ENCODE results near the gene DNER.

DNER gene

GRCh38 chr2:229654437-229654836, 59.9 kb downstream of the DNER start:
- no peaks in the 10 kb centered on the region for H3F3A ChIP-seq (ENCODE audit: insufficient read depth, low read length)
- no peak overlapping the region for H3K4me2 ChIP-seq (ENCODE audit: low read length)
- no peak overlapping the region for H3K27ac ChIP-seq (ENCODE audit: low read depth, low read length, poor library complexity, severe bottlenecking)
- H3K4me3 ChIP-seq (ENCODE audit: low read depth, low read length, poor library complexity, severe bottlenecking): no peak overlapping the region
- no peaks in the 10 kb centered on the region for H3K4me1 ChIP-seq (ENCODE audit: insufficient read depth, low read length, severe bottlenecking)
- no peaks in the 10 kb centered on the region for H3K9me3 ChIP-seq (ENCODE audit: low read length)
- no peak for TF ChIP-seq CTCF (IDR thresholded peaks at IDR 0.05; ENCODE audit: low read length)
- TF ChIP-seq EZH2 (IDR thresholded peaks at IDR 0.05; ENCODE audit: borderline replicate concordance, low read length): no peak
- H3K9me2 ChIP-seq (ENCODE audit: low read depth, low read length): no peaks in the 10 kb centered on the region
- no peak overlapping the region for H3K9ac ChIP-seq (ENCODE audit: low read length)
- no peaks in the 10 kb centered on the region for H3K27me3 ChIP-seq (ENCODE audit: insufficient read depth, low read length)
- H2AFZ ChIP-seq (ENCODE audit: low read length): no peak overlapping the region
- H3K36me3 ChIP-seq (ENCODE audit: insufficient read depth, low read length): no peaks in the 10 kb centered on the region
- no peaks in the 10 kb centered on the region for H4K20me1 ChIP-seq (ENCODE audit: insufficient read depth, low read length)
- no peaks in the 10 kb centered on the region for H3K79me2 ChIP-seq (ENCODE audit: insufficient read depth, low read length)

- no peaks in the 10 kb centered on the region for H3K36me3 ChIP-seq (ENCODE audit: insufficient read depth, low read length)
- no peaks in the 10 kb centered on the region for H4K20me1 ChIP-seq (ENCODE audit: insufficient read depth, low read length)
- no peak for TF ChIP-seq EZH2 (IDR thresholded peaks at IDR 0.05; ENCODE audit: borderline replicate concordance, low read length)
- TF ChIP-seq CTCF (IDR thresholded peaks at IDR 0.05; ENCODE audit: low read length): no peak
- H3K9me2 ChIP-seq (ENCODE audit: low read depth, low read length): no peaks in the 10 kb centered on the region
- H3K27me3 ChIP-seq (ENCODE audit: insufficient read depth, low read length): no peaks in the 10 kb centered on the region
- no peak overlapping the region for H3K4me3 ChIP-seq (ENCODE audit: low read depth, low read length, poor library complexity, severe bottlenecking)
- H3F3A ChIP-seq (ENCODE audit: insufficient read depth, low read length): no peaks in the 10 kb centered on the region
- no peak overlapping the region for H3K27ac ChIP-seq (ENCODE audit: low read depth, low read length, poor library complexity, severe bottlenecking)
- no peak overlapping the region for H3K9ac ChIP-seq (ENCODE audit: low read length)
- H3K4me2 ChIP-seq (ENCODE audit: low read length): no peak overlapping the region
- H3K9me3 ChIP-seq (ENCODE audit: low read length): no peaks in the 10 kb centered on the region
- no peaks in the 10 kb centered on the region for H3K79me2 ChIP-seq (ENCODE audit: insufficient read depth, low read length)
- H2AFZ ChIP-seq (ENCODE audit: low read length): no peak overlapping the region
- H3K4me1 ChIP-seq (ENCODE audit: insufficient read depth, low read length, severe bottlenecking): no peaks in the 10 kb centered on the region
Measured at GRCh38 chr2:229653531-229653930, 60.8 kb downstream of the DNER start.

- no peaks in the 10 kb centered on the region for H3K9me2 ChIP-seq (ENCODE audit: low read depth, low read length)
- H3K4me2 ChIP-seq (ENCODE audit: low read length): no peak overlapping the region
- no peaks in the 10 kb centered on the region for H3K4me1 ChIP-seq (ENCODE audit: insufficient read depth, low read length, severe bottlenecking)
- no peaks in the 10 kb centered on the region for H3K36me3 ChIP-seq (ENCODE audit: insufficient read depth, low read length)
- no peaks in the 10 kb centered on the region for H3K27me3 ChIP-seq (ENCODE audit: insufficient read depth, low read length)
- H4K20me1 ChIP-seq (ENCODE audit: insufficient read depth, low read length): no peaks in the 10 kb centered on the region
- no peaks in the 10 kb centered on the region for H3K9me3 ChIP-seq (ENCODE audit: low read length)
- TF ChIP-seq CTCF (IDR thresholded peaks at IDR 0.05; ENCODE audit: low read length) (no peak), EZH2 (IDR thresholded peaks at IDR 0.05; ENCODE audit: borderline replicate concordance, low read length) (no peak)
- H3F3A ChIP-seq (ENCODE audit: insufficient read depth, low read length): no peaks in the 10 kb centered on the region
- no peak overlapping the region for H3K27ac ChIP-seq (ENCODE audit: low read depth, low read length, poor library complexity, severe bottlenecking)
- no peaks in the 10 kb centered on the region for H3K79me2 ChIP-seq (ENCODE audit: insufficient read depth, low read length)
- no peak overlapping the region for H3K9ac ChIP-seq (ENCODE audit: low read length)
- H3K4me3 ChIP-seq (ENCODE audit: low read depth, low read length, poor library complexity, severe bottlenecking): no peak overlapping the region
- H2AFZ ChIP-seq (ENCODE audit: low read length): no peak overlapping the region
Measured at GRCh38 chr2:229652796-229653195, 61.6 kb downstream of the DNER start.
